ENCODE results near the gene TBC1D19.
"Not testable (repeated sequence)": the region's sequence is repeated elsewhere in the genome, so short reads cannot be mapped to it uniquely, and the experiment has no call there.

Gene TBC1D19

GRCh38 chr4:26663888-26664287 lies 80.0 kb downstream of the TBC1D19 start:
- Histone ChIP-seq H3F3A (ENCODE audit: insufficient read depth, low read length) (no peaks in the 10 kb centered on the region), H2AFZ (ENCODE audit: low read length) (no peak overlapping the region), H3K9me3 (ENCODE audit: low read length) (no peaks in the 10 kb centered on the region), H3K4me1 (ENCODE audit: insufficient read depth, low read length, severe bottlenecking) (no peaks in the 10 kb centered on the region), H3K9me2 (ENCODE audit: low read depth, low read length) (no peaks in the 10 kb centered on the region), H3K79me2 (ENCODE audit: insufficient read depth, low read length) (no peaks in the 10 kb centered on the region), H3K4me2 (ENCODE audit: low read length) (no peak overlapping the region), H4K20me1 (ENCODE audit: insufficient read depth, low read length) (no peaks in the 10 kb centered on the region), H3K27me3 (ENCODE audit: insufficient read depth, low read length) (no peaks in the 10 kb centered on the region), H3K27ac (ENCODE audit: low read depth, low read length, poor library complexity, severe bottlenecking) (no peak overlapping the region), H3K4me3 (ENCODE audit: low read depth, low read length, poor library complexity, severe bottlenecking) (no peak overlapping the region), H3K9ac (ENCODE audit: low read length) (no peak overlapping the region), H3K36me3 (ENCODE audit: insufficient read depth, low read length) (no peaks in the 10 kb centered on the region)
- TF ChIP-seq EZH2 (IDR thresholded peaks at IDR 0.05; ENCODE audit: borderline replicate concordance, low read length): no peak
- TF ChIP-seq CTCF (IDR thresholded peaks at IDR 0.05; ENCODE audit: low read length): no peak

DNA sequence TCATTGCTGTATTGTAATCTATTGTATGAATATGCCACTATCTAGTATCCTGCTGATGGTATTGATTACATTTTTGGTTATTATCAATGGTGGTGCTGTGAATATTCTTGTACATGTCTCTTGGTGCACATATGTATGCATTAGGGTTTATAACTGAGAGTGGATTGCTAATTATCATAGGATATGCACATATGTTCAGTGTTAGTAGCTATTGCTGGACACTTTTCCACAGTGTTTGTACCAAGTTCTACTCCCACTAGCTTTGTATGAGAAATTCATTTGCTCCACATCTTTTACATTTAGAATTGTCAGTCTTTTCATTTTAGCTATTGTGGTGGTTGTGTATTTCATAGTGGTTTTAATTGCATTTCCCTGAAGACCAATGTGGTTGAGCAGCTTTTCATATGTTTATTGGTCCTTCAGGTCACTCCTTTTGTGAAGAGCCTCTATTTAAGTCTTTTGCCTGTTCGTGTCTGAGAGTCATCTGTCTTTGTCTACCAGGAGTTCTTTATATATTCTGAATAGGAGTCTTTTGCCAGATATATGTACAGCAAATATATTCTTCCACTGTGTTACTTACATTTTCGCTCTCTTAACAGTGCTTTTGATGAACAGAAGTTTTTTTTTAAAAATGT lies 87.1 kb downstream of the TBC1D19 start:
- no peak overlapping the region for H2AFZ ChIP-seq (ENCODE audit: low read length)
- TF ChIP-seq CTCF (IDR thresholded peaks at IDR 0.05; ENCODE audit: low read length) (no peak), EZH2 (IDR thresholded peaks at IDR 0.05; ENCODE audit: borderline replicate concordance, low read length) (no peak)
- no peaks in the 10 kb centered on the region for H3K27me3 ChIP-seq (ENCODE audit: insufficient read depth, low read length)
- no peaks in the 10 kb centered on the region for H3F3A ChIP-seq (ENCODE audit: insufficient read depth, low read length)
- H3K4me3 ChIP-seq (ENCODE audit: low read depth, low read length, poor library complexity, severe bottlenecking): no peak overlapping the region
- no peaks in the 10 kb centered on the region for H3K9me2 ChIP-seq (ENCODE audit: low read depth, low read length)
- no peaks in the 10 kb centered on the region for H3K79me2 ChIP-seq (ENCODE audit: insufficient read depth, low read length)
- H3K36me3 ChIP-seq (ENCODE audit: insufficient read depth, low read length): no peaks in the 10 kb centered on the region
- H4K20me1 ChIP-seq (ENCODE audit: insufficient read depth, low read length): no peaks in the 10 kb centered on the region
- H3K4me1 ChIP-seq (ENCODE audit: insufficient read depth, low read length, severe bottlenecking): no peaks in the 10 kb centered on the region
- H3K4me2 ChIP-seq (ENCODE audit: low read length): no peak overlapping the region
- no peak overlapping the region for H3K9ac ChIP-seq (ENCODE audit: low read length)
- no peaks in the 10 kb centered on the region for H3K9me3 ChIP-seq (ENCODE audit: low read length)
- no peak overlapping the region for H3K27ac ChIP-seq (ENCODE audit: low read depth, low read length, poor library complexity, severe bottlenecking)

- H3K27me3 ChIP-seq (ENCODE audit: insufficient read depth, low read length); H3K4me1 ChIP-seq (ENCODE audit: insufficient read depth, low read length, severe bottlenecking); H4K20me1 ChIP-seq (ENCODE audit: insufficient read depth, low read length); H3K4me2 ChIP-seq (ENCODE audit: low read length); H3K36me3 ChIP-seq (ENCODE audit: insufficient read depth, low read length); H3K9ac ChIP-seq (ENCODE audit: low read length); H3K27ac ChIP-seq (ENCODE audit: low read depth, low read length, poor library complexity, severe bottlenecking); H2AFZ ChIP-seq (ENCODE audit: low read length); H3K9me2 ChIP-seq (ENCODE audit: low read depth, low read length); H3K79me2 ChIP-seq (ENCODE audit: insufficient read depth, low read length); H3F3A ChIP-seq (ENCODE audit: insufficient read depth, low read length); H3K9me3 ChIP-seq (ENCODE audit: low read length); H3K4me3 ChIP-seq (ENCODE audit: low read depth, low read length, poor library complexity, severe bottlenecking): not testable (repeated sequence)
These were observed 95.3 kb downstream of the TBC1D19 start for GRCh38 chr4:26679040-26679695.

DNA sequence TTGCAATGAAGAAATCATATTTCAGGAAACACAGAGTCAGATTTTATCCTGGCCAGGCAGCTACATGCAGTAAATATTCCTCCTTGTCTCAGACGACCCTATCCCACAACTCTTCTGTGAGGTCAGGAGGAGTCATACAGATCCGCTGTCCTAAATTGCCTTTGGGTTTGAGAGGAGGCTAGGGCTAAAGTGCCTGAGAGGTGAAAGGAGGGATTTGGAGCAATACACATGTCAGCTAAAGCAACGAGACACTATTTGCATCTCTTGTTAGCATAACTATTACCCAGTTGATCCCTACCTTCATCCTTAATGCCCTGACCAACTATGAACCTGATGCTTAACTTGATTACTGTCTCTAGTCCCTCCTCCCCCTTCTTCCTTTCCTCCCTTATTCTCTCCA lies 98.6 kb downstream of the TBC1D19 start:
- no peaks in the 10 kb centered on the region for H3K9me2 ChIP-seq (ENCODE audit: low read depth, low read length)
- H3K9me3 ChIP-seq (ENCODE audit: low read length): no peaks in the 10 kb centered on the region
- no peaks in the 10 kb centered on the region for H3K27me3 ChIP-seq (ENCODE audit: insufficient read depth, low read length)
- no peak overlapping the region for H3K4me3 ChIP-seq (ENCODE audit: low read depth, low read length, poor library complexity, severe bottlenecking)
- no peaks in the 10 kb centered on the region for H3F3A ChIP-seq (ENCODE audit: insufficient read depth, low read length)
- no peak overlapping the region for H3K4me2 ChIP-seq (ENCODE audit: low read length)
- H4K20me1 ChIP-seq (ENCODE audit: insufficient read depth, low read length): no peaks in the 10 kb centered on the region
- H3K4me1 ChIP-seq (ENCODE audit: insufficient read depth, low read length, severe bottlenecking): no peaks in the 10 kb centered on the region
- TF ChIP-seq CTCF (IDR thresholded peaks at IDR 0.05; ENCODE audit: low read length): no peak
- TF ChIP-seq EZH2 (IDR thresholded peaks at IDR 0.05; ENCODE audit: borderline replicate concordance, low read length): no peak
- H3K36me3 ChIP-seq (ENCODE audit: insufficient read depth, low read length): no peaks in the 10 kb centered on the region
- no peak overlapping the region for H3K27ac ChIP-seq (ENCODE audit: low read depth, low read length, poor library complexity, severe bottlenecking)
- no peak overlapping the region for H3K9ac ChIP-seq (ENCODE audit: low read length)
- H3K79me2 ChIP-seq (ENCODE audit: insufficient read depth, low read length): no peaks in the 10 kb centered on the region
- H2AFZ ChIP-seq (ENCODE audit: low read length): no peak overlapping the region
